Hepatocyte (in vitro differentiated cells): ENCODE results near the gene ADGRV1. TPM values are rescaled to one million over a fixed set of nuclear protein-coding genes. Genes with fewer than 3 reads are reported as not detected.
A peak's percentile ranks its signal among the peaks of the same experiment; 100 is the strongest.

Experiments used
- DNase-seq: peaks from one replicate; pipeline ENCODE4 v3.0.0-alpha.2; 2016; ENCODE audit warnings: low spot score
- H2AFZ ChIP-seq: fragments of 200-600 bp; sonication (generic); 2 replicates; pipeline ENCODE4 v1.6.0; 2016; ENCODE audit warnings: antibody characterized with exemption, mild to moderate bottlenecking
- H3K27ac ChIP-seq: fragments of 200-600 bp; sonication (generic); 2 replicates; pipeline ENCODE4 v1.5.1; 2016; ENCODE audit warnings: mild to moderate bottlenecking
- H3K27me3 ChIP-seq: fragments of 200-600 bp; sonication (generic); 2 replicates; pipeline ENCODE4 v1.6.1; 2016
- H3K36me3 ChIP-seq: fragments of 200-600 bp; sonication (generic); replicated peaks from 2 replicates; pipeline ENCODE4 v1.5.1; 2016; ENCODE audit warnings: low read depth; ENCODE audit not compliant: insufficient read depth
- H3K4me1 ChIP-seq: fragments of 200-600 bp; sonication (generic); 2 replicates; pipeline ENCODE4 v1.5.1; 2016; ENCODE audit warnings: mild to moderate bottlenecking, moderate library complexity; ENCODE audit not compliant: insufficient read depth
- H3K4me2 ChIP-seq: fragments of 200-600 bp; sonication (generic); 2 replicates; pipeline ENCODE4 v1.6.0; 2016
- H3K4me3 ChIP-seq: fragments of 200-600 bp; sonication (generic); 2 replicates; pipeline ENCODE4 v1.5.1; 2016; ENCODE audit warnings: mild to moderate bottlenecking
- H3K79me2 ChIP-seq: fragments of 200-600 bp; sonication (generic); 2 replicates; pipeline ENCODE4 v1.6.0; 2017; ENCODE audit warnings: mild to moderate bottlenecking
- H3K9me2 ChIP-seq: fragments of 200-600 bp; sonication (generic); replicated peaks from 2 replicates; pipeline ENCODE4 v1.6.0; 2017; ENCODE audit warnings: mild to moderate bottlenecking; ENCODE audit not compliant: insufficient read depth
- H3K9me3 ChIP-seq: fragments of 200-600 bp; sonication (generic); 2 replicates; pipeline ENCODE4 v1.5.1; 2016; ENCODE audit warnings: low read depth, mild to moderate bottlenecking
- H4K20me1 ChIP-seq: fragments of 200-600 bp; sonication (generic); 2 replicates; pipeline ENCODE4 v1.6.0; 2016; ENCODE audit warnings: mild to moderate bottlenecking; ENCODE audit not compliant: insufficient read depth, poor library complexity, severe bottlenecking
- CTCF ChIP-seq: fragments of 200-600 bp; sonication (generic); IDR thresholded peaks from 2 replicates; pipeline ENCODE4 v1.5.1; 2016; ENCODE audit warnings: antibody characterized with exemption, mild to moderate bottlenecking; ENCODE audit not compliant: poor library complexity
- EZH2 ChIP-seq: fragments of 200-600 bp; sonication (generic); IDR thresholded peaks from 2 replicates; pipeline ENCODE4 v1.6.1; 2016; ENCODE audit warnings: antibody characterized with exemption, mild to moderate bottlenecking, borderline replicate concordance
- EZH2phosphoT487 ChIP-seq: fragments of 200-600 bp; sonication (generic); IDR thresholded peaks from one replicate; pipeline ENCODE4 v1.6.1; 2018; ENCODE audit warnings: antibody characterized with exemption, mild to moderate bottlenecking, low read depth, moderate library complexity; ENCODE audit not compliant: unreplicated experiment, severe bottlenecking
- WGBS: methylation state at CpG from one replicate; pipeline ENCODE4 v1.1.6; 2016; ENCODE audit warnings: low lambda C conversion rate; ENCODE audit errors: missing lambda C conversion rate; 5-methylcytosine and 5-hydroxymethylcytosine counted together
- polyA plus RNA-seq: library from polyadenylated mRNA; unstranded; fragments of >200 nt; fragmentation: Nextera tagmentation; extraction: Ambion mirVana; gene quantifications from 2 replicates; pipeline ENCODE4 v1.2.1, GENCODE V29; 2016
- total RNA-seq: library from RNA; depleted of rRNA; stranded (reverse); fragments of >200 nt; gene quantifications from 2 replicates; pipeline ENCODE4 v1.2.3, GENCODE V29; 2014

ADGRV1 gene
- total and polyA plus RNA-seq, 2 experiments from 2014 or later, result 74.9 to 88.3 TPM

DNA sequence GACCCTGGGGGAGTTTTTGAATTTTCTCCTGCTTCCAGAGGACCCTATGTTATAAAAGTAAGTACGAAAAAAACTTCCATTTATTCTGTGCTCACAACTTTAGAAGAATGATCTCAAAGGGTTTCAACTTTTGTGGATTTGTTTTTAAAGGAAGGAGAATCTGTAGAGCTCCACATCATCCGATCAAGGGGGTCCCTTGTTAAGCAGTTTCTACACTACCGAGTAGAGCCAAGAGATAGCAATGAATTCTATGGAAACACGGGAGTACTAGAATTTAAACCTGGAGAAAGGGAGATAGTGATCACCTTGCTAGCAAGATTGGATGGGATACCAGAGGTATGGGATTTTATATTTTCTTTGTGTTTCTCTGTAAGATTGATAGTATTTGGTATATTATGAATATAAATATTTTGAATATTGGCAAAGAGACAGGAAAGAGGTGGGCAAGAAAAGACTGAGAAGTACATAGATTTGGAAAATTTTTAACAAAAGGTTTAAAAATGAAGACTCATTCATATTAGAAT lies 84.2 kb downstream of the ADGRV1 start:
- 54% methylated on average over 4 of the region's 4 CpGs for WGBS
- no peak overlapping the region for H2AFZ ChIP-seq
- no peak overlapping the region for H3K4me3 ChIP-seq
- no peak for TF ChIP-seq EZH2
- TF ChIP-seq EZH2phosphoT487, result no peak
- no peak for TF ChIP-seq CTCF
- no peaks in the 10 kb centered on the region for H3K27me3 ChIP-seq
- H3K36me3 ChIP-seq, result no peaks in the 10 kb centered on the region
- DNase-seq, result no peak
- no peaks in the 10 kb centered on the region for H3K9me2 ChIP-seq
- H3K4me2 ChIP-seq, result no peak overlapping the region
- H3K27ac ChIP-seq, result no peak overlapping the region
- no peaks in the 10 kb centered on the region for H3K4me1 ChIP-seq
- no peaks in the 10 kb centered on the region for H4K20me1 ChIP-seq
- no peaks in the 10 kb centered on the region for H3K79me2 ChIP-seq
- H3K9me3 ChIP-seq, result no peaks in the 10 kb centered on the region

DNA sequence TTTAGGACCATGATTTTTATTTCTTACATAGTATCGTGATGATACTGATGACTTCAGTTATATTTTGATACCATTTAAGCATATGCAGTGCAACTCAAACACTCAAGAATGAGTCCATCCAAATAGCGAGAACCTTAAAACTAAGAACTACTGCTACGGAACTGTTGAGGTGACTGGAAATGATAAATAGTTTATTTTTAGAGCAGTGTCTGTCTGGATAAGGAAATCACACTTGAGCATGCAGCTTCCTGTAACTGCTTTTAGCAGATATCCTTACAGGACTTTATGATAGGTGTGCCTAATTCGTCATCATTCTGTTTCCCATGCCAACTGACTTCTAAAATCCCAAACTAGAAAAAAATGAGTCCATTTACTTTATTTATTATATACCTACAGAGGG lies 85.5 kb downstream of the ADGRV1 start:
- Histone ChIP-seq H3K79me2 (no peaks in the 10 kb centered on the region), H2AFZ (no peak overlapping the region), H3K4me3 (no peak overlapping the region), H4K20me1 (no peaks in the 10 kb centered on the region), H3K9me2 (no peaks in the 10 kb centered on the region), H3K27me3 (no peaks in the 10 kb centered on the region), H3K4me2 (no peak overlapping the region), H3K36me3 (no peaks in the 10 kb centered on the region), H3K9me3 (no peaks in the 10 kb centered on the region), H3K4me1 (no peaks in the 10 kb centered on the region), H3K27ac (no peak overlapping the region)
- WGBS, result 81% methylated on average over 4 of the region's 4 CpGs
- no peak for DNase-seq
- TF ChIP-seq EZH2phosphoT487 (no peak), CTCF (no peak), EZH2 (no peak)

GRCh38 chr5:90645024-90645610 lies 86.5 kb downstream of the ADGRV1 start:
- H3K27me3 ChIP-seq, result no peaks in the 10 kb centered on the region
- no peaks in the 10 kb centered on the region for H3K79me2 ChIP-seq
- peak overlapping the region; percentile 59 for H3K27ac ChIP-seq
- H3K9me2 ChIP-seq, result no peaks in the 10 kb centered on the region
- WGBS, result 52% methylated on average over 8 of the region's 8 CpGs
- TF ChIP-seq CTCF (no peak), EZH2 (no peak), EZH2phosphoT487 (no peak)
- no peaks in the 10 kb centered on the region for H3K9me3 ChIP-seq
- no peaks in the 10 kb centered on the region for H4K20me1 ChIP-seq
- H3K4me1 ChIP-seq, result no peaks in the 10 kb centered on the region
- no peak overlapping the region for H3K4me2 ChIP-seq
- H3K4me3 ChIP-seq, result no peak overlapping the region
- H2AFZ ChIP-seq, result no peak overlapping the region
- peak; percentile 32 for DNase-seq
- no peaks in the 10 kb centered on the region for H3K36me3 ChIP-seq
